Mucosa of descending colon (tissue), 3 donors: Measurements from ENCODE around the gene IL16. TPM values are rescaled to one million over a fixed set of nuclear protein-coding genes. Genes with fewer than 3 reads are reported as not detected.
"Not testable (repeated sequence)": the region's sequence is repeated elsewhere in the genome, so short reads cannot be mapped to it uniquely, and the experiment has no call there.

ENCODE experiments used
- ATAC-seq: fragments of 200-7000 bp; cut with Tn5 transposase; one replicate; pipeline ENCODE4 v1.9.1; 2020; ENCODE audit warnings: mild to moderate bottlenecking, moderate library complexity
- DNase-seq, 3 donors: peaks; one replicate each; pipeline ENCODE4 v3.0.0-alpha.2; 2020
- H3K36me3 ChIP-seq: fragments of 200-600 bp; one replicate; pipeline ENCODE4 v1.8.0; 2021; ENCODE audit warnings: low read depth, mild to moderate bottlenecking
- H3K4me1 ChIP-seq: fragments of 200-600 bp; one replicate; pipeline ENCODE4 v1.8.0; 2021; ENCODE audit warnings: low read depth, mild to moderate bottlenecking
- H3K4me3 ChIP-seq: fragments of 200-600 bp; one replicate; pipeline ENCODE4 v1.8.0; 2021; ENCODE audit warnings: mild to moderate bottlenecking
- H3K9me3 ChIP-seq: fragments of 200-600 bp; one replicate; pipeline ENCODE4 v1.8.0; 2021; ENCODE audit warnings: mild to moderate bottlenecking
- CTCF ChIP-seq: fragments of 200-600 bp; IDR thresholded peaks from one replicate; pipeline ENCODE4 v1.8.0; 2022; ENCODE audit warnings: antibody characterized with exemption, mild to moderate bottlenecking
- intact Hi-C, 2 donors: fragments of 100-400 bp; cut with DNase I in 1 of 2; cut with micrococcal nuclease in 1 of 2; formaldehyde crosslinking; loops; one replicate each; pipeline versions ENCODE4 v1.11.0 to v1.11.1; 2022; cut with DNase I, micrococcal nuclease
- total RNA-seq, 3 donors: library from RNA; stranded (reverse); fragmentation: NEBNext Ultra II Directional in 2 of 3; extraction: Animal tissue kit (Norgen Biotek cat#: 25700) in 2 of 3; gene quantifications; one replicate each; pipeline versions ENCODE4 v1.2.1 to v1.2.4, GENCODE V29; 2021 to 2023
- donor health status: DM: no; HTN: no; CAD: no; lungs with moderate emphysema.
- donor health status: DM: no; HTN: no; CAD: no.
- donor health status: DM: no; HTN: yes; CAD: no.

IL16 gene
- total RNA-seq, 3 donors from 2014 or later: 6.2 to 9.5 (median 8.4) TPM

- DNase-seq (no peak), ATAC-seq (no peak)
- intact Hi-C loops: no loop called here
- Histone ChIP-seq H3K4me3 (no peak overlapping the region), H3K4me1 (no peaks in the 10 kb centered on the region), H3K9me3 (no peaks in the 10 kb centered on the region), H3K36me3 (no peaks in the 10 kb centered on the region)
- TF ChIP-seq CTCF: no peak
These were observed 40.4 kb upstream of the IL16 start for GRCh38 chr15:81156324-81156723.

- TF ChIP-seq CTCF: no peak
- Histone ChIP-seq H3K36me3 (no peaks in the 10 kb centered on the region), H3K9me3 (no peaks in the 10 kb centered on the region), H3K4me3 (no peak overlapping the region), H3K4me1 (no peaks in the 10 kb centered on the region)
- intact Hi-C loops: no loop called here
- ATAC-seq (no peak), DNase-seq (no peak)
These were observed 39.3 kb upstream of the IL16 start for GRCh38 chr15:81157195-81157938.

GRCh38 chr15:81157939-81158223, 38.8 kb upstream of the IL16 start:
- no peaks in the 10 kb centered on the region for H3K36me3 ChIP-seq
- H3K4me1 ChIP-seq: no peaks in the 10 kb centered on the region
- H3K4me3 ChIP-seq: no peak overlapping the region
- H3K9me3 ChIP-seq: no peaks in the 10 kb centered on the region
- intact Hi-C loops: no loop called here
- DNase-seq: no peak
- no peak for ATAC-seq
- no peak for TF ChIP-seq CTCF

GRCh38 chr15:81158561-81158960, 38.1 kb upstream of the IL16 start:
- H3K9me3 ChIP-seq, ATAC-seq, DNase-seq, H3K4me1 ChIP-seq, intact Hi-C loops, H3K36me3 ChIP-seq, H3K4me3 ChIP-seq: not testable (repeated sequence)

- Histone ChIP-seq H3K9me3 (no peaks in the 10 kb centered on the region), H3K4me3 (no peak overlapping the region), H3K4me1 (no peaks in the 10 kb centered on the region), H3K36me3 (no peaks in the 10 kb centered on the region)
- intact Hi-C loops: loop anchor here in 1 of 2 donors (10.0 kb wide), 1 partner anchor 104 kb away; no protein-coding TSS in a partner anchor
- peak in 1 of 3 donors; percentile 14 for DNase-seq
- peak; percentile 28 for ATAC-seq
- no peak for TF ChIP-seq CTCF
These were observed 36.1 kb upstream of the IL16 start for GRCh38 chr15:81160312-81161159.

- intact Hi-C loops: loop anchor here in 1 of 2 donors (10.0 kb wide), 1 partner anchor 104 kb away; no protein-coding TSS in a partner anchor
- no peak for TF ChIP-seq CTCF
- ATAC-seq (no peak), DNase-seq (no peak)
- Histone ChIP-seq H3K4me3 (no peak overlapping the region), H3K36me3 (no peaks in the 10 kb centered on the region), H3K9me3 (no peaks in the 10 kb centered on the region), H3K4me1 (no peaks in the 10 kb centered on the region)
These were observed 35.5 kb upstream of the IL16 start for GRCh38 chr15:81161160-81161673.
